ENCODE measurements around the gene IVD.
A peak's percentile ranks its signal among the peaks of the same experiment; 100 is the strongest.

Gene IVD

GRCh38 chr15:40405501-40406381, at the start of gene IVD:
TSS of gene IVD (plus strand) at chr15:40405795. CDS start at chr15:40405828, 33 bp downstream.
- DNase-seq: peak; percentile 99

DNA sequence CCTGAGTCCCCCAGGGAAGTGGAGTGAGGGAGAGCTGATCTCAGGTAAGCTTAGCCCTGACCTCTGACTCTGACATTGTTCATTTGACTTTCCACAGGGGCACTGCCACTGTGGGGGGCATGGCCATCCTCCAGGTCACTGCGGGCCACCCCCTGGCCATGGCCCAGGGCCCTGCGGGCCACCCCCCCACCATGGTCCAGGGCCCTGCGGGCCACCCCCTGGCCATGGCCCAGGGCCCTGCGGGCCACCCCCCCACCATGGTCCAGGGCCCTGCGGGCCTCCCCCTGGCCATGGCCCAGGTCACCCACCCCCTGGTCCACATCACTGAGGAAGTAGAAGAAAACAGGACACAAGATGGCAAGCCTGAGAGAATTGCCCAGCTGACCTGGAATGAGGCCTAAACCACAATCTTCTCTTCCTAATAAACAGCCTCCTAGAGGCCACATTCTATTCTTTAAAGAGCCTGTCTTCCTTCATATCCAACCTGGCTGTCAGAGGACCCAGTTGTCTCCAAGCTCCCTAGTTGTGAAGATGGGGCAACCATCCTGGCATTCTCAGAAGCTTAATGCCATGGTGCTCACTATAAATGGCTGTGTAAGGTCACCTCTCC, 49.5 kb upstream of the IVD start:
- DNase-seq: no peak

GRCh38 chr15:40357246-40357645, 48.3 kb upstream of the IVD start:
- no peak for DNase-seq

DNA sequence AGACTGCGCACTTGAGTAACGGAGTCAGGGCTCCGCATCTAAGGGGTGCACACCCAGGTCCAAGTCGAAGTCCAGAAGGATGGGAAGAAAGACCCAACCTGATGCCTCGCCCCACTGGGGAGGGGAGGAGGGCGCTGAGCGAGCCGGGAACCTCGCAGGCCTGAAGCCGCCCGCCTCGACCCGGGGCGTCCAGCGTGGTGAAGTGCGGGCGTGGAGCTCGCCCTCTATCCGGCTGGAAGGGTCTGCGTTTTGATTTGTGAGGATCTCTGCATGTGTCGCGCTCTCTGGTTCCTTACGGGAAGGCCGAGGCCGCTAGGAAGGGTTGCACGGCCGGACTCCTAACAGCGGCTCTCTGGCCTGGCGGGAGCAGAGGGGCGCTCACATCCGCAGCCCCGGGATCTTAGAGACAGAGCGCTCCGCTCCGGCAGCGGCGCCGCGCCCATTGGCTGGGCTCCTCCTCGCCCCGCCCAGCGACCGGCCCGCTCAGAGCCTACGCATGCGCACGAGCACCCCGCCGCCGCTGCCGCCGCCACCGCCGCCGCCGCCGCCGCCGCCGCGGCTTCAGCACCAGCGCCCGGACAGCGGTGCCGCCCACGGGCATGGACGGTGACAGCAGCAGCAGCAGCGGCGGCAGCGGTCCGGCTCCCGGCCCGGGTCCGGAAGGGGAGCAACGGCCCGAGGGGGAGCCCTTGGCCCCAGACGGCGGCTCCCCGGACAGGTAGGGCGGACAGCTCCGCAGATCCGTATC, 47.7 kb upstream of the IVD start, which contains the start of gene DISP2:
Gene DISP2, plus strand, starts transcription at position 497 of the 748 bp plus-strand sequence. Its CDS starts 103 bp downstream, at position 600.
- peak; percentile 94 for DNase-seq

DNA sequence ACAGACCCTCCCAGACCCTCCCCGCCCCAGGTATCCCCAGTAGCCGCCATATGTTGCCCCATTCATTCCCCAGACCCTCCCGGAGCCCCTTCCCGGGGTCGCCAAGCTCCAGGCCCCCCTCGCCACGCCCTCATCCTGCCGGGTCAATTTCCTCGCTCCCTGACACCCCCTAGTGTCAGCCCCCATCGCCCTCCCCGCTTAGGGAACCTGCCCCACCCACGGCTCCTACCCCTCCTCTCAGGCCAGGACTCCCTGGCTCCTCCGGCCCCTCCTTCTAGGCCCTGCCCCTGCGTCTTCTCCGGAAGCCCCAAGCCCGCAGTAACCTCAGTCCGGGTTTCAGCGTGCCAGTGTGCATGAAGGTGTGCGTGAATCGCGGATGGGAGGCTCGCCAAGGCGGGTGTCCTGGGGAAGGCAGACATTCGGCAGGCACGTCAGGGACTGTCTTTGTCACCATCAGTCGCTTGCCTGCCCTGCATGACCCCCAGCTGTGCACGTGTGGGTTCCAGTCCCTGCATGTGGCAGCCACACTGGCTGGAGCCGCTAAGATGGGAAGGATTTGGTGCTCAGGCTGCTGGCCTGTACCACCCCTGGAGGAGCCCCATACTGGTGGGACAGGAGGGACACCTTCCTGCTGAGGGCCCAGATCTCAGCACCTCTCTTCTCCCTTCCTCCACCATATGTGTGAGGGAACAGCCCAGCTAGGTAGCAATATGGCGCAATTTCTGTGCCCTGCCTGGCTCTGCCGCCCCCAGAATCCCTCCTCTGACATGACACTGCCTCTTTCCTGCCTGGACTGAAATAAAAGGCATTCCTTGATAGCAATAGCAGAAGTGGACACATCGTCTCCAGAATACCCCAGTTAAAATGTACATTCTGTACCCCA, 46.9 kb upstream of the IVD start:
- DNase-seq: peak; percentile 44

DNA sequence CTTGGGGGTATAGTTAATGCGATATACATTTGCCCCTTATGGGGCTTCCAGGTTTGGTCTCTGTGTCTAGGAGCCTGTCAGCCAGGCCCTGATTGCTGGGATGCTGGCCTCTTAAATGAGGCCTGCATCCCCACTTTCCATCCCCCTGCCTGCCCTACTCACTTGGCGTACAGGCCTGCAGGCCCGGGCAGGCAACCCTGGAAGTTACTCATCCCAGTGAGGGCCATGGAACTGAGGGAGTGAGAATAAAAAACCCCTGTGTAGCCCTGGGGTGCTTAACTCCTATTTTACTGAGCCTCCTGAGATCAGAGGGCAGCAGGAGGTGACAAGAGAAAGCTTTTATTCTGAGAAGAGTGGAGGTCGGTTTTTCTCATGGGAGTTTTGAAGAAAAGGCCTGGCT, 45.6 kb upstream of the IVD start:
- DNase-seq: no peak

GRCh38 chr15:40361640-40362039, 44.0 kb upstream of the IVD start:
- no peak for DNase-seq

GRCh38 chr15:40363611-40364010, 42.0 kb upstream of the IVD start:
- no peak for DNase-seq

DNA sequence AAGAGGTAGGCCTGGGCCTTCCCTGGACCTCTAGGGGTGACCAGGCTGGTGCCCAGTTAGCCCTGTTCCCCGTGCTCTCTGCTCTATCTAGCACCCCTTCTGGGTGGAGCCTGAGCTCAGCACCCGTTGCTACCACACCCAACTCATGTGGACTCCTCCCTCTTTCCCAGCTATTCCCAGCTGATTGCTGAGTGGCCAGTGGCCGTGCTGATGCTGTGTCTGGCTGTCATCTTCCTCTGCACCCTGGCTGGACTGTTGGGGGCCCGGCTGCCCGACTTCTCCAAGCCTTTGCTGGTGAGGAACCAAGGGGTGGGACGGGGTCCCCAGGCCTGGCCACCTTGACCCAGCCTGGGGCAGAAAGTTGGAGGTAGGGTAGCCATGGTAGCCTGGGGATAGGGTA, 41.3 kb upstream of the IVD start:
- DNase-seq: no peak

DNA sequence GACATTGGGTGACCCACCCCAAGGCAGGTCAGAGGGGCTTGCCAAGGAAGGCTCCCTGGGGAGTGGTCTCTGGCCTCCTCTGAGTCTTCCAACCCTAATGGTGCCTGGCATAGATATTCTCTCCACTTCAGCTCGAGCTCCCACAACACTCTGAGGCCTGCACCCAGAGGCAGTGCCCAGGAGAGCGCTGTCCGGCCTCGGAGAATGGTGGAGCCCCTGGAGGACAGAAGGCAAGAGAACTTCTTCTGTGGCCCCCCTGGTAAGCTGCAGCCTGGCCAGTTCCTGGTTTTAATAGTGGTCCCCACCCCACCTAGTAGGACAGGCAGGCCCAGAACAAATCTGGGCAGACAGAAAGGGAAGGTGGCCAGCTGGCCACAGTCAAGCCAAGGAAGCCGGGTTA, 40.6 kb upstream of the IVD start:
- no peak for DNase-seq

DNA sequence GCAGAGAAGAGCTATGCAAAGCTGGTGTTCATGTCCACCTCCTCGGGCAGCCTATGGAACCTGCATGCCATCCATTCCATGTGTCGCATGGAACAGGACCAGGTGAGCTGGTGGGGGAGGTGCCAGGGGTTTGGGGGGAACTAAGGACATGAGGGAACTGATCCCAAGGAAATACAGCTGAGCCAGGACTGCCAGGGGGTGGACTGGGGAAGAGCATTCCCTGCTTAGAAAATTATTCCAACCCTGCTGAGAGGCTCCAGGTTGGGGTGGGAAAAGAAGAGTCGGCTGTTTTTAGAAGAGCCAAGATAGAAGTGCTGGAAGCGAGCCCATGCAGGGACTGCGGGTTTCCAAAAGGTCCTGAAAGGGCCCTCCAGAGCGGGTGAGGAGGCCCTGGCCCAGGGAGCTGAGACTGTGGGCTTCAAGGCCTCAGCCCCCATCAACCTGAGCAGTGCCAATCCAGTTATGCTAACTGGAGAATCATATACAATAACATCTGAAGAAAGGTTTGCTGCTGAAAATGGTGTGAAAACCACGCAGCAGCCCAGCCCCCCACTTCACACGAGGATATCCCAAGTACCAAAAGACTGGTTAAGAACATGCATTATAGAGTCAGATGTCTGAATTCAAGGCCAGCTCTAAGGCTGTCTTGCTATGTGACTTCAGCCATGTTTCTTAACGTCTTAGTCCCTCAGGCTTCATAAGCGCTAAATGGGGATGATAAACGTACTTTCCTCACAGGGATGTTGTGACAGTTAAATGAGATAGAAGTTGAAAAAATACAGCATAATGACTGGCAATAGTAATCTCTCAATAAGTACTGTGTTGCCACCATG, 39.8 kb upstream of the IVD start:
- DNase-seq: no peak

GRCh38 chr15:40366457-40367370, 38.9 kb upstream of the IVD start:
- no peak for DNase-seq

- DNase-seq: no peak
Observed at GRCh38 chr15:40367371-40367685, 38.3 kb upstream of the IVD start.

GRCh38 chr15:40367686-40368611, 37.6 kb upstream of the IVD start:
- DNase-seq: peak; percentile 97

DNA sequence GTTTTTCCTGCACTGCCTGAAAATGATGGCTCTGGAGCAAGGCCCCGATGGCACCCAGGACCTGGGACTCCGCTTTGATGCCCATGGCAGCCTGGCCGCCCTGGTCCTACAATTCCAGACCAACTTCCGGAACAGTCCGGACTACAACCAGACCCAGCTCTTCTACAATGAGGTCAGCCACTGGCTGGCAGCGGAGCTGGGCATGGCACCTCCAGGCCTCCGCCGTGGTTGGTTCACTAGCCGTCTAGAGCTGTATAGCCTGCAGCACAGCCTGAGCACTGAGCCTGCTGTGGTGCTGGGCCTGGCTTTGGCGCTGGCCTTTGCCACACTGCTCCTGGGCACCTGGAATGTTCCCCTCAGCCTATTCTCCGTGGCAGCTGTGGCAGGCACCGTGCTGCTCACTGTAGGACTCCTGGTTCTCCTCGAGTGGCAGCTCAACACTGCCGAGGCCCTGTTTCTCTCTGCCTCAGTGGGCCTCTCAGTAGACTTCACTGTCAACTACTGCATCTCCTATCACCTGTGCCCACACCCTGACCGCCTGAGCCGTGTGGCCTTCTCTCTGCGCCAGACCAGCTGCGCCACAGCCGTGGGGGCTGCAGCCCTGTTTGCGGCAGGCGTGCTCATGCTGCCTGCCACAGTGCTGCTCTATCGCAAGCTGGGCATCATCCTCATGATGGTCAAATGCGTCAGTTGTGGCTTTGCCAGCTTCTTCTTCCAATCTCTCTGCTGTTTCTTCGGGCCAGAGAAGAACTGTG, 36.7 kb upstream of the IVD start:
- DNase-seq: no peak

GRCh38 chr15:40369474-40369869, 36.1 kb upstream of the IVD start:
- DNase-seq: no peak

DNA sequence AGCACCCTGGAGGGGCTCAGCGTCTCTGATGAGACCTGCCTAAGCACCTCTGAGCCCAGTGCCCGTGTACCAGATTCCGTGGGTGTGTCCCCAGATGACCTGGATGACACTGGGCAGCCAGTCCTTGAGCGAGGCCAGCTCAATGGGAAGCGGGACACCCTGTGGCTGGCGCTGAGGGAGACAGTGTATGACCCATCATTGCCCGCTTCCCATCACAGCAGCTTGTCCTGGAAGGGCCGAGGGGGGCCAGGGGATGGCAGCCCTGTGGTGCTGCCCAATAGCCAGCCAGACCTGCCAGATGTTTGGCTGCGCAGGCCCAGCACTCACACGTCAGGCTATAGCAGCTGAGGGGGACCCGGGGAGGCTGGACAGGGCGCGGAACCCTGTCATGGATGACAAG, 35.6 kb upstream of the IVD start:
- DNase-seq: no peak

DNA sequence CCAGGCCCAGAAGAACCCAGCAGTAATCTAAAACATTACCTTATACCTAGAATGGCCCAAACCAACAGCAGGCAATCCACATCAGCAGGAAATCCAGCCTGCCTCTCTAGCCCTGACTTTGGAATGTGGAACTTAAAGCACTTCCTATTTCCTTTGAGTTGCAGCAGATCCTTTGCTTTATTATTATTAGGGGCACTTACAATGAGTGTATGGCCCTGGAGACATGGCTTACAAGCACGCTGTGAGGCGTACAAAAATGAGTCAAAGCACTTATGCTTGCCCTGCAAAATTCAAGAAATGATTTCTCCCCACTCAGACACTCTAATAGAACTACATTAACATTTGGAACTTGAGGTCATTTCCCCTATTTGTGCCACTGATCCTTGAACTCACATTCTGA, 32.6 kb upstream of the IVD start:
- no peak for DNase-seq

- DNase-seq: no peak
Observed at GRCh38 chr15:40377606-40378005, 28.0 kb upstream of the IVD start.
